SKM-1 treated with dmso at 0.1 percent for 144 hours (cell line): ENCODE data around the gene NR1H2.
A peak's percentile ranks its signal among the peaks of the same experiment; 100 is the strongest.

Experiments
- DNase-seq: peaks from one replicate; lab custom pipeline; 2025; ENCODE audit not compliant: unreplicated experiment; lab: John Stamatoyannopoulos, UW

The NR1H2 gene

DNA sequence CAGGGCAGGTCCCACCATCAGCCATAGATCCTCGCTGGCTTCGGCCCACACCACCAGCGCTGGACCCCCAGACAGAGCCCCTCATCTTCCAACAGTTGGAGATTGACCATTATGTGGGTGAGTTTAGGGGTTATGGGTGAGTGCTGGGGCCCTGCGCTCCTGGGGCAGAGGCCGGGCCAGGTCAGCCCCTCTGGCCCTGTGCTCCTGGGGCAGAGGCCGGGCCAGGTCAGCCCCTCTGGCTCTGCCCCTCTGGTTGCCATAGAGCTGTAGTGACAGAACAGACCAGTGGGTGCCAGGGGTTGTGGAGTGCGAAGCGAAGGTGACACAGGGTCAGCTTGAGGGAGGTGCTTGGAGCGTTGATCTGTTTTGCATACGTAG is 23.1 kb downstream of the NR1H2 start:
- no peak for DNase-seq

DNA sequence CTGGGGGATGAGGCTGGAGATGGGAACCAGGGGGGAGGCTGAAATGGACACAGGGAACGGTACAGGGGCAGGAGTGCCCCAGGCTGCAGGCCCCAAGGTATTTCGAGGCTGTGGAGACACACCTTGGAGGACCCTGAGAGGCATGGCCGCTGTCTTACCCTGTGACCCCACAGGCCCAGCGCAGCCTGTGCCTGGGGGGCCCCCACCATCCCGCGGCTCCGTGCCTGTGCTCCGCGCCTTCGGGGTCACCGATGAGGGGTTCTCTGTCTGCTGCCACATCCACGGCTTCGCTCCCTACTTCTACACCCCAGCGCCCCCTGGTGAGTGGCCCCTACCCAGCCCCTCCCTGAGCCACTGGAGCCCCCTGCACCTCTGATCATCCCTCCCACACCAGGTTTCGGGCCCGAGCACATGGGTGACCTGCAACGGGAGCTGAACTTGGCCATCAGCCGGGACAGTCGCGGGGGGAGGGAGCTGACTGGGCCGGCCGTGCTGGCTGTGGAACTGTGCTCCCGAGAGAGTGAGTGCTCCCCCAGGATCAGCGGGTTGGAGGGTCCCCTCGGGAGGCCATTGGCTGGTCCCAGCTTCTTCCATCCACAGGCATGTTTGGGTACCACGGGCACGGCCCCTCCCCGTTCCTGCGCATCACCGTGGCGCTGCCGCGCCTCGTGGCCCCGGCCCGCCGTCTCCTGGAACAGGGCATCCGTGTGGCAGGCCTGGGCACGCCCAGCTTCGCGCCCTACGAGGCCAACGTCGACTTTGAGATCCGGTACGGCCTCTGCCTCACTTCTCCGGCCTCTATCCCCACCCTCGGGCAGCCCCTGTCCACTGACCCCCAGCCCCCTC is 25.6 kb downstream of the NR1H2 start:
- no peak for DNase-seq

DNA sequence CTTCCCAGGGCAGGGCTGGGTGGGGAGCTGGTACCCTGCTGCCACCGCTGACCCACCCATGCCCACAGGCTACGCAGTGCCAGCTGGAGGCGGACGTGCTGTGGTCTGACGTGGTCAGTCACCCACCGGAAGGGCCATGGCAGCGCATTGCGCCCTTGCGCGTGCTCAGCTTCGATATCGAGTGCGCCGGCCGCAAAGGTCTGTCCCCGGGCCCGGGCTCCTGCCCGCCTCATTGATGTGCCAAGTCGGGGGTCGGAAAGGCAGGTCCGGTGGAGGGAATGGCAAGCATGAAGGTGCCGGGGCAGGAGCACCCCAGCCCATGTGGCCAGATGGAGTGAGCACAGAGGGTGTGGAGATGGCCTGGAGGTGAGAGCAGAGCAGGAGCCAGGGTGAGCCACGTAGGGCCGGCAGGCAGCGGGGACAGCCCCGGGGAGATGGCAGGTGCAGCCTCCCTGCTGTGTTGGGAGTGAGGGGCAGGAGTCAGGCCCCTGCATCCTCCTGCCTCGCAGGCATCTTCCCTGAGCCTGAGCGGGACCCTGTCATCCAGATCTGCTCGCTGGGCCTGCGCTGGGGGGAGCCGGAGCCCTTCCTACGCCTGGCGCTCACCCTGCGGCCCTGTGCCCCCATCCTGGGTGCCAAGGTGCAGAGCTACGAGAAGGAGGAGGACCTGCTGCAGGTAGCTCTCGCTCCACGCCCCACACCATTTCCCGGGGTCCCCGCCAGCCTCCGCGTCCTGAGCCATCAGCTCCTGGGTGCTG is 26.5 kb downstream of the NR1H2 start:
- no peak for DNase-seq

DNA sequence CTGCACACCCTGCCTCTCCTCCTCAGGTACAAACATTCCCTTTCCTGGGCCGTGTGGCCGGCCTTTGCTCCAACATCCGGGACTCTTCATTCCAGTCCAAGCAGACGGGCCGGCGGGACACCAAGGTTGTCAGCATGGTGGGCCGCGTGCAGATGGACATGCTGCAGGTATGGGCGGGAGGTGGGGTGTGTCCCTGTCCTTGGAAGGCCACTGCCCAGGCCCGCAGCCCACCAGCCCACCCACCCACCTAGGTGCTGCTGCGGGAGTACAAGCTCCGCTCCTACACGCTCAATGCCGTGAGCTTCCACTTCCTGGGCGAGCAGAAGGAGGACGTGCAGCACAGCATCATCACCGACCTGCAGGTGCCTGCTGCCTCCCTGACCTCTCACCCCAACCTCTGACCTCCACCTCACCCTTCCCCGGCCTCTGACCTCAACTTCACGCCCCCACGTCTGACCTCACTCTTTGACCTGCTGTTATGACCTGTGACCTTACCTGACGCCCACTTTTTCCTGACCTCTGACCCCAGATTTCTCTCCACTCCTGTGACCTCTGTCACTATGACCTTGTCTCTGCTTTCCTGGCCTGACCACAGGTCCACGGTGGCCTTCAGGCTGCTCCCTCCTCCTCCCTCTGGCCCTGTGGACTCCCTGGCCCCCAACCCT is 30.0 kb downstream of the NR1H2 start:
- DNase-seq: no peak

DNA sequence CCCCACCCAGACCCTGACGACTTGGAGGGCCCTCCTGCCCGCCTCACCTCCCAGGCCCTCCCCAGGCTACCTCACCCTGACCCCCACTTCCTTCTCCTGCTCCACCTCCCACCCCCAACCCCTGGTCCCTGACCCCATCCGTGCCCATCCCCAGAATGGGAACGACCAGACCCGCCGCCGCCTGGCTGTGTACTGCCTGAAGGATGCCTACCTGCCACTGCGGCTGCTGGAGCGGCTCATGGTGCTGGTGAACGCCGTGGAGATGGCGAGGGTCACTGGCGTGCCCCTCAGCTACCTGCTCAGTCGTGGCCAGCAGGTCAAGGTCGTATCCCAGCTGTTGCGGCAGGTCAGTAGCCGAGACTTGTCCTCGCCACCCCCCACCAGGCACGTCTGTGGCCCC is 30.6 kb downstream of the NR1H2 start:
- no peak for DNase-seq

DNA sequence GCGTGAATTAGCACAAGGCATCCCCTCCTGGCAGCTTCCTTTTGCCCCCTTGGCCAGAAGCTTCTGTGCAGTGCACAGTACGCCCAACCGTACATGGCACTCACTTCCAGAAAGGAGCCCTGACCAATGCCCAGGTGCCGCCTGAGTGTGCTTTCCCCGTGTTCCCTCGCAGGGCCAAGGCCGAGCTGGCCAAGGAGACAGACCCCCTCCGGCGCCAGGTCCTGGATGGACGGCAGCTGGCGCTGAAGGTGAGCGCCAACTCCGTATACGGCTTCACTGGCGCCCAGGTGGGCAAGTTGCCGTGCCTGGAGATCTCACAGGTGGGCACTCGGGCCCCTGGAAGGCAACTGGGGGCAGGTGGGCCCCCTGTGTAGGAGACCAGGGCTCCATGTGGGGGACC is 33.1 kb downstream of the NR1H2 start:
- no peak for DNase-seq

DNA sequence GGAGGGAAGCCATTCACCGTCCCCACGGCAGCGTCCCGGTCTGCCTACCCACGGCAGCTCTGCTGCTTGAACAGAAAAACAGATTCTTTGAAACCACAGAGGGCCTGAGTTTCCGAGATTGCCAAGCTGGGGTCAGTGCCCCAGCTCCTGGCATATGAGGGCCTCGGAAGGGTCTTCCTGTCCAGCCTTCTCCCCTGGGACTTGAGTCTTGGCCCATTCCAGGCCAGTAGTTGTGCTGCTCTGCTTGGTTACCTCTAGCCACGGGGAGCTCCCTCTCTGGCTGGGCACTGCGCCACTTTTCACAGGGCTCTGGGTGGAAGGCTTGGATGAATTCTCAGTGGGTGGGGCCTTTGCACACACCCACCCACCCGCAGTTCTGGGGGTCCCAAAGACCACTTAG is 33.9 kb downstream of the NR1H2 start:
- DNase-seq: no peak

DNA sequence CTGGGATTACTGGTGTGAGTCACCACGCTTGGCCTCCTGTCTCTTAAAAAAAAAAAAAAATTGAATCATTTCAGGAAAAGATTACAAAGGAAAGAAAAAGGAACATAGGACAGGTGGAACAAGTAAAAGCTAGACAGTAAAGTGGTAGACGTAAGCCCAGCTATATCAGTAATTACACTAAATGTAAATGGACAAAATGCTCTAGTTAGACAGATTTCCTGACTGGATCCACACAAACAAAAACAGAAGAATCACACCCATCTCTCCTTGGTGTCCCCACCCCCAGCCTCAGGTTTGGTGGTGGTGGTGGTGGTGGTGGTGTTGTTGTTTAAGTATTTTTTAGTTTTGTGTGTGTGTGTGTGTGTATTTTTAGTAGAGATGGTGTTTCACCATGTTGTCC is 36.2 kb downstream of the NR1H2 start:
- no peak for DNase-seq

DNA sequence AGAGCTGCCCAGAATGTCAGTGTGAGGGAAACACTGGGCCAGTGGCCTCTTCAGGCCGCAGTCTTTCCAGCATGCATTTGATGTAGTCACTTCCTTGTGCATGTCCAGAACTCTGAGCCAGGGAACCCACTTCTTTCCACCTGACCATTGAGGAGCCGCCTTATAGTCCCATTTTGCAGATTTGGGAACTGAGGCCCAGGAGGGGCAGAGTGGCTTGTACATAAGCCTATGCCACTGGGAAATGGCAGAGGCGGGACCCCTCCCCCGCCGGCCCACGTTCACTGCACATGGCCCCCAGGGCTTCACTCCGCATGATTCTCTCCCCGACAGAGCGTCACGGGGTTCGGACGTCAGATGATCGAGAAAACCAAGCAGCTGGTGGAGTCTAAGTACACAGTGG is 36.8 kb downstream of the NR1H2 start:
- no peak for DNase-seq

DNA sequence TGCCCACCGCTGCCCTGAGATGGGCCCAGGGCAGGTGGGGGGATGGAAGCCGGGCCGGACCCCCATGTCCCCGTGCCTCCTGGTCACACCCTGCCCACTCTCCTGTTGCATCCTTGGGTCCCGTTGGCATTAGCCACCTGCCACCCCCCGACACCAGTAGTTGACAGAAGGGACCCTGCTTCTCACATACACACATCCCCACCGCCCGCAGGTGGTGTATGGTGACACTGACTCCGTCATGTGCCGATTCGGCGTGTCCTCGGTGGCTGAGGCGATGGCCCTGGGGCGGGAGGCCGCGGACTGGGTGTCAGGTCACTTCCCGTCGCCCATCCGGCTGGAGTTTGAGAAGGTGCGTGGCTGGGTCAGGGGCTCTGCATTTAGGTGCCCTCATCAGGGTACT is 37.3 kb downstream of the NR1H2 start:
- no peak for DNase-seq

DNA sequence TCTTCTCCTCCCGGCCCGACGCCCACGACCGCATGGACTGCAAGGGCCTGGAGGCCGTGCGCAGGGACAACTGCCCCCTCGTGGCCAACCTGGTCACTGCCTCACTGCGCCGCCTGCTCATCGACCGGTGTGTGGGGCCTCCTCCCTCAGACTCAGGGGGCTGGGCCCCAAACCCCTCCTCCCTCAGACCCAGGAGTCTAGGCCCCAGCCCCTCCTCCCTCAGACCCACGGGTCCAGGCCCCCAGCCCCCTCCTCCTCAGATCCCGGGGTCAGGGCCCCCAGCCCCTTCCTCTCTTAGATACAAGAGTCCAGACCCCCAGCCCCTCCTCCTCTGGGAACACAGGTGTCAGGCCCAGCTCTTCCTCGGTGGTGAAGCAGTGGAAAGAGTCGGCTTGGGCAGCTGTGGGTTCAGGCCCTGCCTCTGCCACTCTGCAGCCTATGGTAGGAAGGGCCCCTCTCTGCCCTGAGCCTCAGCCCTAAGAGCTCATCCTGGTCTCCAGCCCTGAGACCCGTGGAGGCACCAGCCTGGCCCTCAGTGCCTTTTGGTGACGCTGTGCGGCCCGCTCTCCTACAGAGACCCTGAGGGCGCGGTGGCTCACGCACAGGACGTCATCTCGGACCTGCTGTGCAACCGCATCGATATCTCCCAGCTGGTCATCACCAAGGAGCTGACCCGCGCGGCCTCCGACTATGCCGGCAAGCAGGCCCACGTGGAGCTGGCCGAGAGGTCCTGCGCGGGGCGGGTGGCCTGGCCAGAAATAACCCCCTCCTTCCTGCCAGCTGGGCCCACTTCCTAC is 38.8 kb downstream of the NR1H2 start:
- peak; percentile 19 for DNase-seq

DNA sequence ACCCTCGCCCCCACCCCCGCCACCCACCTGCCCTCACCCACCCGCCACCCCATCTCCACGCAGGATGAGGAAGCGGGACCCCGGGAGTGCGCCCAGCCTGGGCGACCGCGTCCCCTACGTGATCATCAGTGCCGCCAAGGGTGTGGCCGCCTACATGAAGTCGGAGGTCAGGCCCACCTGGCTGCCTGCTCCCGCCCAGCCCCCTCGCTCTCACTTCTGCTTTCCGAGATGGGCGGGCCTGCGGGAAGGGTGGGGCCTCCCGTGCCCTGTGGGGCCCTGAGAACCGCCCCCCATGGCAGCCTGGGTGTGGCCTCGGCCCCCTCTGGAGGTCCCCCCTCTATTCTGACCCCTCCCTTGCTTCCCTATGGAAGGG is 39.4 kb downstream of the NR1H2 start:
- peak; percentile 17 for DNase-seq

DNA sequence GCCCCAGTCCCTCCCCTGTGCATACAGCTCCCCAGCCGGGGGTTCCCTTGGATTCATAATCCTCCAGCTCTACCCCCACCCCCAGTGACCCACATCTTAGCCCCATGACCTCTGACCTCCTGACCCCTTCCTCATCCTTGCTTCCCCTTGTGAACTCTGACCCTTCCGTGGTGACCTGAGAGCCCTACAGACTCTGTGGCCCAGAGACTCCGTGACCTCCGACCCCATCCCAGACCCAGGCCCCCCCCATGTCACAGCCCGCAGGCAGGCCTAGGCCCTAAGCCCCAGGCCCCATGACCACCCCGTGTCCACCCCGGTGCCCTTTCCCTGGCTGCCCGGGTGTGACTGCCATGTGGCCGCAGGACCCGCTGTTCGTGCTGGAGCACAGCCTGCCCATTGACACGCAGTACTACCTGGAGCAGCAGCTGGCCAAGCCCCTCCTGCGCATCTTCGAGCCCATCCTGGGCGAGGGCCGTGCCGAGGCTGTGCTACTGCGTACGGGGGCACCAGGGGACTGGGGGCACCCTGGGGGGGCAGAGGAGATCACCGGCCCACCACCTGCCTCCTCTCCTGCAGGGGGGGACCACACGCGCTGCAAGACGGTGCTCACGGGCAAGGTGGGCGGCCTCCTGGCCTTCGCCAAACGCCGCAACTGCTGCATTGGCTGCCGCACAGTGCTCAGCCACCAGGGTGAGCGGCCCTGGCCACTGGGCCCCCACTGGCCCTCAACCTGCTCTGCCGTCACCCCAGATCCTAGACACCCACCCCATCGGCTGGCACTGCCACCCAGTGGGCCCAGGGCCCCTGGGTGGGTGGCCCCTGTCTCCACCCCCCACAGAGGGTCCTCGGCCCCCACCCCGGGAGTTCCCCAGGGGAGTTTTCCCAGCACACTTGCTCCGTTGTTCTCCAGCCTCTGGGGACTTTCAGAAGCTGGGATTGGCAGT is 40.0 kb downstream of the NR1H2 start:
- DNase-seq: no peak

DNA sequence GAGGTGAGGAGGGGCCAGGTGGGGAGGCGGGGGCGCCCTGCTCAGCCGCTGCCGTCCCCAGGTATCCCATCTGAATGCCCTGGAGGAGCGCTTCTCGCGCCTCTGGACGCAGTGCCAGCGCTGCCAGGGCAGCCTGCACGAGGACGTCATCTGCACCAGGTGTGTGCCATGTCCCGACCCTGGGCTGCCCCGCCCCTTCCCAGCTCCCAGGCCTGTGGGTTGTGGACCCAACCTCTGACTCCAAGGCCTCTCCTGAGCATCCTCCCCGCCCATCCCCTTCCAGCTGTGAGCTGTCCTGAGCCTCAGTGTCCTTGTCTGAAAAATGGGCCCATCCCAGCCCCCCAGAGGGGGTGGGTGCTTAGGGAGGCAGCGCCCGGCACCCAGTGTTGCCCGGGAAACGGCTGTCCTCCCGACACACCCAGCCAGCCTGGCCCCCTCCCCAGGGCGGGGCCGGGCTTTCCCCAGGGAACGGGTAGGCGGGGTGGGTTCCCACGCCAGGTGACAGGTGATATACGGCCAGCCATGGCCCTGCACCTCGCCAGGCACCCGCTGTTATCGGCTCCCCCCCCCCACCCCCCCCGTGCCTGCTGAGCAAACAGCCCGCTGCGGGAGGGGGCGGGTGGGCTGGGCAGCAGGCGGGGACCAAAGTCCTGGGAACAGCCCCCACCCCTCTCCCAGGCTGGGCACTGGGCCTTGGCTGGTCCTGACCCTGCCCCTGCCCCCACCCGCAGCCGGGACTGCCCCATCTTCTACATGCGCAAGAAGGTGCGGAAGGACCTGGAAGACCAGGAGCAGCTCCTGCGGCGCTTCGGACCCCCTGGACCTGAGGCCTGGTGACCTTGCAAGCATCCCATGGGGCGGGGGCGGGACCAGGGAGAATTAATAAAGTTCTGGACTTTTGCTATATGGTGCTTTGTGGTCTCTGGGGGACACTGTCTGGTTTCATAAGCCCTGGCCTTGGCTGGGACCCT is 41.1 kb downstream of the NR1H2 start:
- no peak for DNase-seq

DNA sequence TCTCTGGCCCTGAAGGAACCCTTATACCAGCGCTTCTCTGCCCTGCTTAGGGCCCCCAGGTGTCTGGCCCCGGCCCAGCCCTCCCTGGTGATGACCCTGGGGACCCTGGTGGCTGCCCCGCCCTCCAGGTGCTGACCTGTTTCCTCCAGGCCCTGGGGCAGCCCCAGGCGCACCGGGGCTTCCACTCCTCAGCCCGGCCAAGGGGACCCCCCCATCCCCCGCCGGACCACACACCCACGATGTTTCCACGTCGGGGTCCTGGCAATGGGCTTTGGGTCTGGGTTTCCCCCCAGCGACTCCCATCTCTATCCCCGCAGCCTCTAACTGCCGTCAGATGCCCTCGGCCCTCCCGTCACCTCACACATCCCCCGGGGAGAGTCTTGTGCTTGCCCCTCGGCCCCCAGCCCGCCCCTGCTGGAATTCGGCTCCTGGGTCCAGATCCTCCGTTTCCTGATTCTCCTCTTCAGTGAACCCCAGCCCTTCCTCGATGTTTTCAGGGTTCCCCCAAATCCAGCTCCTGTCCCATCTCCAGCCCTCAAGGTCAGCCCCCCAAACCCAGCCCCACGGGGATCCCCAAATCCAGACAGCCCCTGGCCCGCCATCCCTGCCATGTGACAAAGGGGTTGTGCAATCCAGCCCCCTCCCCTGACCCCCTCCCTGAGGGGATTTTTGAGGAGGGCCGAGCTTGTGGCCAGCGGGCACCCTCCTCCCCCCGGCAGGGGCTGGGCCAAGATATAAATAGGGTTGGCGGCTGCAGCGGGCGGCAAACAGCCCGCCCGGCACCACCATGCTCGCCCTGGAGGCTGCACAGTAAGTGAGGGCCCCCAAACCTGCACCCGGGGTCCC is 42.1 kb downstream of the NR1H2 start, which contains the start of gene SPIB:
Gene SPIB, plus strand, starts transcription at position 763 of the 846 bp plus-strand sequence. Its CDS starts 25 bp downstream, at position 788.
- DNase-seq: no peak

DNA sequence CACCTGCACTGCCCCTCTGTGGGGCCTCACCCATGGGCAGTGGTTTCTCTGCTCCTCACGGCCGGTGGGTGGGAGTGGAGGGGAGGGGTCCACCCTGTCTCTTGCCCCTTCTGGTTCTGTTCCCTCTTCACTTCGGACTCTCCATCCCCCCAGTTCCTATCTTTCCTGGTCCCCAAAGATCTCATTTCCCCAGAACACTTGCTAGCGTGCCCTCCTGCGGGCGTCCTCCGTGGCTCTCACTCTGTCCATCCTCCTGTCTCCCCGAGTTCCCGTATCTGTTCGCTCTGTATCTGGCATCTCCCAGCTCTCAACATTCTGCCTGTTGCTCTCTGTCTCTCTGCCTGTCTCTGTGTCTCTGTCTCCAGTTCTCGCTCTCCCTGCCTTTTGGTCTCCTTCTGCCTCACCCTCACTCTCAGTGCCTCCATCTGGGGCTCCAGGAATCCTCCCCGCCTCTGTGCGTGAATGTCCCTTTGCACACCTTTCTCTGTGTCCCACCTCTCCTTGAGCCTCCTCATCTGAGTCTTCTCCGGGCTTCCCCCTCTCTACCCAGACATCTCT is 42.8 kb downstream of the NR1H2 start:
- no peak for DNase-seq

DNA sequence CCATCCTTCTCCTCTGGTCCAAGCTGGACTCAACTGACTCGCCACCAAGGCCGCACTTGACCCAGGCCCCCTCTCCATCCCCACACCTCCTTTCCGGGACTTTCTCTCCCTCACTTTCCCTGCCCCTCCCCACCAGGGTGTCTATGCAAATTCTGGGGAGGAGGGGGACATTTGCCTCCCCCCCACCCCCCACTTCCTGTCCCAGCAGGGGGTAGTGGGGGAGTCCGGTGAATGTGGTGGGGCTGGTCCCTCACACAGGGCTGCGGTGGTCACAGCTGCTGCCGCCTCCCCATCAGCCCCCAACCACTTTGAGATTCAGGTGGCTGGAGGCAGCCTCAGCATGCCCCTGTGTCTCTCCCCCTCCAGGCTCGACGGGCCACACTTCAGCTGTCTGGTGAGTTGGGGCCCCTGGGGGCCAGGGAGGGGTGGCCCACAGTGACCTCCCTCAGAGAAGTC is 43.4 kb downstream of the NR1H2 start:
- DNase-seq: no peak

DNA sequence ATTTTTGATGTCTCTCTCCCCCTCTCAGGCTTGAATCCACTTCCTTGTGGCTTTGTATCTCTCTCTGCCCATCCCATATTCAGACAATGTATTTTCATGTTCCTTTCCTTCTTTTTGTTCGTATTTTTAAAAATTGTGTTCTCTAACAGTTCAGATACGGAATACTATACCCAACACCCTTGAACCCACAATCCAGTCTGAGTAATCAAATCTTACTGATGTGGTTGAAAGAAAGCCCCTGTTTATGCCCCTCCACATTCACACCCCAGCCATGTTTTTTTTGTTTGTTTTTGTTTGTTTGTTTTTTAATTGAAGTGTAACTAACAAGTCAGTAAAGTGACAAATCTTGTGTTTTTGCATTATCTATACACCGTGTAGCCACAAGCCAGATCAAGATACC is 43.9 kb downstream of the NR1H2 start:
- DNase-seq: no peak
